HG03460 (cell line): ENCODE data around the gene EPM2AIP1.
"Not testable (repeated sequence)": the region's sequence is repeated elsewhere in the genome, so short reads cannot be mapped to it uniquely, and the experiment has no call there.

Experiments
- ATAC-seq: cut with Tn5 transposase; IDR thresholded peaks from one replicate; pipeline ENCODE4 v1.9.1; 2021; ENCODE audit not compliant: unreplicated experiment

EPM2AIP1 gene

GRCh38 chr3:36992806-36993325 lies at the start of gene EPM2AIP1:
Gene EPM2AIP1, minus strand, starts transcription at chr3:36993131. Its CDS starts 54 bp downstream, at chr3:36993077.
- peak; percentile 86 for ATAC-seq

GRCh38 chr3:37042712-37043111 lies 49.8 kb upstream of the EPM2AIP1 start:
- ATAC-seq: not testable (repeated sequence)

- no peak for ATAC-seq
Measured at GRCh38 chr3:37041546-37042195, 48.7 kb upstream of the EPM2AIP1 start.

GRCh38 chr3:37040231-37040630 lies 47.3 kb upstream of the EPM2AIP1 start:
- ATAC-seq: no peak

- ATAC-seq: no peak
Measured at GRCh38 chr3:37039161-37039846, 46.4 kb upstream of the EPM2AIP1 start.

GRCh38 chr3:37037352-37037751 lies 44.4 kb upstream of the EPM2AIP1 start:
- no peak for ATAC-seq

- no peak for ATAC-seq
Measured at GRCh38 chr3:37032961-37033360, 40.0 kb upstream of the EPM2AIP1 start.

- no peak for ATAC-seq
Measured at GRCh38 chr3:37031096-37031682, 38.3 kb upstream of the EPM2AIP1 start.

GRCh38 chr3:37030588-37030987 lies 37.7 kb upstream of the EPM2AIP1 start:
- no peak for ATAC-seq

- no peak for ATAC-seq
Measured at GRCh38 chr3:37029516-37030163, 36.7 kb upstream of the EPM2AIP1 start.

- ATAC-seq: no peak
Measured at GRCh38 chr3:37029111-37029510, 36.2 kb upstream of the EPM2AIP1 start.

- no peak for ATAC-seq
Measured at GRCh38 chr3:37028329-37028728, 35.4 kb upstream of the EPM2AIP1 start.

- no peak for ATAC-seq
Measured at GRCh38 chr3:37026851-37027250, 33.9 kb upstream of the EPM2AIP1 start.

GRCh38 chr3:37025561-37026335 lies 32.8 kb upstream of the EPM2AIP1 start:
- no peak for ATAC-seq

GRCh38 chr3:37024820-37025405 lies 32.0 kb upstream of the EPM2AIP1 start:
- ATAC-seq: peak; percentile 49

- ATAC-seq: no peak
Measured at GRCh38 chr3:37024092-37024491, 31.2 kb upstream of the EPM2AIP1 start.

GRCh38 chr3:37017683-37018082 lies 24.8 kb upstream of the EPM2AIP1 start:
- ATAC-seq: no peak

- ATAC-seq: no peak
Measured at GRCh38 chr3:37016903-37017302, 24.0 kb upstream of the EPM2AIP1 start.

GRCh38 chr3:37015642-37016041 lies 22.7 kb upstream of the EPM2AIP1 start:
- no peak for ATAC-seq

GRCh38 chr3:37014620-37015019 lies 21.7 kb upstream of the EPM2AIP1 start:
- no peak for ATAC-seq
